SK-N-SH (cell line): ENCODE results near the gene TBC1D30. TPM values are rescaled to one million over a fixed set of nuclear protein-coding genes. Genes with fewer than 3 reads are reported as not detected.

Experiments
- CTCF ChIA-PET: fragments of 300-600, 350-600 bp; formaldehyde crosslinking; extraction: SDS; loops from one replicate; lab custom pipeline; 2021; lab: Yijun Ruan, JAX
- POLR2A ChIA-PET: fragments of 350-600 bp; sonication (Branson Sonifier 250); formaldehyde crosslinking; extraction: SDS; loops from one replicate; lab custom pipeline; 2020; ENCODE audit warnings: antibody characterized with exemption, inconsistent platforms; lab: Yijun Ruan, JAX
- DNase-seq: peaks from one replicate; pipeline ENCODE4 v3.0.0; 2012
- H2AFZ ChIP-seq: fragments of 200-600 bp; sonication (generic); 2 replicates; pipeline ENCODE4 v1.8.1; 2016; ENCODE audit warnings: antibody characterized with exemption, mild to moderate bottlenecking, low read depth
- H3F3A ChIP-seq: fragments of 200-600 bp; sonication (generic); replicated peaks from 2 replicates; pipeline ENCODE3; 2016; ENCODE audit warnings: antibody characterized with exemption, mild to moderate bottlenecking; ENCODE audit not compliant: insufficient read depth
- H3K27ac ChIP-seq, 2 experiments: fragments of 200-500 bp in 1 of 2; fragments of 200-600 bp in 1 of 2; sonication (Bioruptor generic) in 1 of 2; sonication (generic), shearing (Covaris generic) in 1 of 2; 2 replicates each; pipeline versions ENCODE4 v1.5.1 to v1.6.1; 2014 to 2016; ENCODE audit warnings: low read depth in 2 of 2, inconsistent platforms in 1 of 2, low read length in 1 of 2, mild to moderate bottlenecking in 1 of 2, mixed read lengths in 1 of 2
- H3K27me3 ChIP-seq: fragments of 200-600 bp; sonication (generic), shearing (Covaris generic); 2 replicates; pipeline ENCODE4 v1.6.1; 2016; ENCODE audit warnings: mixed run types; ENCODE audit not compliant: insufficient read depth
- H3K36me3 ChIP-seq, 2 experiments: fragments of 200-500 bp in 1 of 2; fragments of 200-600 bp in 1 of 2; sonication (Bioruptor generic) in 1 of 2; sonication (generic) in 1 of 2; replicated peaks in 1 of 2; 2 replicates each; pipeline versions ENCODE3 to v1.5.1; 2014 to 2016; ENCODE audit warnings: low read length in 1 of 2, mild to moderate bottlenecking in 1 of 2; ENCODE audit not compliant: insufficient read depth in 2 of 2, control insufficient read depth in 1 of 2
- H3K4me1 ChIP-seq, 2 experiments: fragments of 200-500 bp in 1 of 2; fragments of 200-600 bp in 1 of 2; sonication (Bioruptor generic) in 1 of 2; sonication (generic), shearing (Covaris generic) in 1 of 2; 2 replicates each; pipeline versions ENCODE4 v1.5.1 to v1.6.1; 2014 to 2016; ENCODE audit warnings: low read depth in 1 of 2, low read length in 1 of 2, mixed run types in 1 of 2; ENCODE audit not compliant: insufficient read depth in 2 of 2, control insufficient read depth in 1 of 2
- H3K4me2 ChIP-seq: fragments of 200-600 bp; sonication (generic), shearing (Covaris generic); 2 replicates; pipeline ENCODE4 v1.6.1; 2017; ENCODE audit warnings: mixed run types
- H3K4me3 ChIP-seq, 2 experiments: fragments of 200-500 bp in 1 of 2; fragments of 200-600 bp in 1 of 2; sonication (Bioruptor generic) in 1 of 2; sonication (generic), shearing (Covaris generic) in 1 of 2; 2 replicates each; pipeline versions ENCODE4 v1.5.1 to v1.8.1; 2014 to 2016; ENCODE audit warnings: low read depth in 2 of 2, inconsistent platforms in 1 of 2, low read length in 1 of 2, mild to moderate bottlenecking in 1 of 2, mixed read lengths in 1 of 2, moderate library complexity in 1 of 2
- H3K79me2 ChIP-seq: fragments of 200-600 bp; sonication (generic); 2 replicates; pipeline ENCODE4 v1.8.1; 2017; ENCODE audit warnings: mild to moderate bottlenecking; ENCODE audit not compliant: insufficient read depth
- H3K9ac ChIP-seq: fragments of 200-600 bp; sonication (generic); 2 replicates; pipeline ENCODE4 v1.6.1; 2017; ENCODE audit warnings: mixed run types
- H3K9me2 ChIP-seq: fragments of 200-600 bp; sonication (generic); 2 replicates; pipeline ENCODE4 v1.6.1; 2017; ENCODE audit warnings: mixed run types
- H3K9me3 ChIP-seq: fragments of 200-600 bp; sonication (generic); 2 replicates; pipeline ENCODE4 v1.6.1; 2017; ENCODE audit warnings: mixed run types, mild to moderate bottlenecking, moderate library complexity
- H4K20me1 ChIP-seq: fragments of 200-600 bp; sonication (generic); 2 replicates; pipeline ENCODE4 v1.6.1; 2017; ENCODE audit warnings: mild to moderate bottlenecking, mixed run types; ENCODE audit not compliant: insufficient read depth
- EP300 ChIP-seq, 2 experiments: IDR thresholded peaks; 2 replicates each; pipeline versions ENCODE4 v1.4.0 to v1.6.1; 2012; ENCODE audit warnings: borderline replicate concordance in 1 of 2, low read depth in 1 of 2, low read length in 1 of 2
- EZH2phosphoT487 ChIP-seq: fragments of 200-600 bp; sonication (generic); IDR thresholded peaks from 2 replicates; pipeline ENCODE4 v1.6.1; 2017; ENCODE audit warnings: low read depth, mixed run types, mild to moderate bottlenecking, antibody characterized with exemption, moderate library complexity, borderline replicate concordance
- FOSL2 ChIP-seq: IDR thresholded peaks from 2 replicates; pipeline ENCODE4 v1.4.0; 2012; ENCODE audit warnings: low read depth, mild to moderate bottlenecking, moderate library complexity, borderline replicate concordance
- GABPA ChIP-seq: IDR thresholded peaks from 2 replicates; pipeline ENCODE4 v1.4.0; 2012; ENCODE audit warnings: low read depth, mild to moderate bottlenecking
- GATA2 ChIP-seq: sonication (generic); formaldehyde crosslinking; IDR thresholded peaks from 2 replicates; pipeline ENCODE4 v1.5.0; 2020; ENCODE audit warnings: mild to moderate bottlenecking, missing genetic modification reagents
- MXI1 ChIP-seq: IDR thresholded peaks from 2 replicates; pipeline ENCODE4 v1.6.1; 2012; ENCODE audit warnings: mild to moderate bottlenecking, low read depth, low read length, improper control_type of control experiment
- RAD21 ChIP-seq: IDR thresholded peaks from 2 replicates; pipeline ENCODE4 v1.6.1; 2012; ENCODE audit warnings: mild to moderate bottlenecking, low read length
- RCOR1 ChIP-seq: fragments of 150-350 bp; IDR thresholded peaks from 2 replicates; pipeline ENCODE4 v1.6.1; 2017; ENCODE audit warnings: antibody characterized with exemption, low read length
- RFX5 ChIP-seq: IDR thresholded peaks from 2 replicates; pipeline ENCODE4 v1.6.1; 2012; ENCODE audit warnings: mild to moderate bottlenecking, improper control_type of control experiment, low read length
- RXRA ChIP-seq: IDR thresholded peaks from 2 replicates; pipeline ENCODE4 v1.4.0; 2012; ENCODE audit warnings: low read depth, mild to moderate bottlenecking, borderline replicate concordance
- SMC3 ChIP-seq: IDR thresholded peaks from 2 replicates; pipeline ENCODE4 v1.6.1; 2012; ENCODE audit warnings: low read depth, low read length, improper control_type of control experiment
- TAF1 ChIP-seq: IDR thresholded peaks from 2 replicates; pipeline ENCODE4 v1.6.1; 2012; ENCODE audit warnings: low read depth, mild to moderate bottlenecking, low read length, moderate library complexity, borderline replicate concordance
- TCF12 ChIP-seq: IDR thresholded peaks from 2 replicates; pipeline ENCODE4 v1.4.0; 2012
- YY1 ChIP-seq: IDR thresholded peaks from 2 replicates; pipeline ENCODE4 v1.4.0; 2012; ENCODE audit warnings: low read depth, mild to moderate bottlenecking
- WGBS: methylation state at CpG from one replicate; pipeline ENCODE4 v1.1.6; 2017; ENCODE audit warnings: low lambda C conversion rate; 5-methylcytosine and 5-hydroxymethylcytosine counted together
- polyA plus RNA-seq, 3 experiments: library from polyadenylated mRNA; depleted of rRNA; stranded (reverse); fragments of >200 nt; gene quantifications; 2 replicates each; pipeline ENCODE4 v1.2.3, GENCODE V29; 2012
- TF ChIP-seq, protein P1 (sequence below): IDR thresholded peaks from 2 replicates; pipeline ENCODE4 v1.4.0; 2012; ENCODE audit warnings: low read depth, borderline replicate concordance
- TF ChIP-seq, protein P2 (sequence below): IDR thresholded peaks from 2 replicates; pipeline ENCODE4; 2012
- TF ChIP-seq, protein P3 (sequence below): fragments of 150-350 bp; IDR thresholded peaks from 2 replicates; pipeline ENCODE4 v1.6.1; 2017; ENCODE audit warnings: antibody characterized with exemption, low read length, low read depth, borderline replicate concordance
- TF ChIP-seq, protein P4 (sequence below): fragments of 150-350 bp; IDR thresholded peaks from 2 replicates; pipeline ENCODE4 v1.6.1; 2016; ENCODE audit warnings: mild to moderate bottlenecking, low read depth, low read length
- TF ChIP-seq, protein P5 (sequence below): IDR thresholded peaks from 2 replicates; pipeline ENCODE4 v1.6.1; 2012; ENCODE audit warnings: mild to moderate bottlenecking, low read depth, low read length, moderate library complexity
- TF ChIP-seq, protein P6 (sequence below): IDR thresholded peaks from 2 replicates; pipeline ENCODE4 v1.4.0; 2012; ENCODE audit warnings: low read depth

TBC1D30 gene
- polyA plus RNA-seq, 1 of the 3 experiments (the other 2 are of a cell fraction) = 0.23 TPM

DNA sequence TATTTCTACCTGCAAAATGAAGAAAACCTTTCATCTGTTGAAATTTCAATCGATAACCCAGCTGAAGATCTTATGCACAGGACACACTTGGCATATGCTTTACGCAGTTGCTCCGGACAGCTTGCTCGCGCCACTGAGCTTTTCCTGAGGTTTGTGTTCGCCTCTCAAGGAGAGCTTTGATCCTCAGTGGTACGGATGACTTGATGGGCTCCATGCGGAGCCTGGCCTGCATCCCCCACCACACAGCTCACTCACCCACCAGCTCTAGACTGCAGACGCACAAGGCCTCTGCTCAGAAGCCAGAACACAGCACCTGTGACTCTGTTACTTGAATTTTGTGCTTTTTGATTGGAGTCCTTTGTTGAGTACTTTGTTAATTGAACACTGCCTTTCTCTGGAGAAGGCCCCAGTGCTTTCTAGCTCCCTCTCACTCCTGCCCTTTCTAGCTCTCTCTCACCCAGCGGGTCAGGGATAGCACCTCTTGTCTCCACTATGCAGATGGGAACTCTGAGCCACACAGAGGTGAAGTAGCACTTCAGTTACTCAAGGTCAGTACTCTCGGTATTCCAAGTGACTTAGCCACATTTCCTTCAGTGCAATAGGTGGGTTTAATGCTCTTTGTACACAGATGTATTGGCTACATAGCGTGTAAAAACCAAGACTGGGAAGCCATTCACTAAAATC is 52.1 kb downstream of the TBC1D30 start:
- no peaks in the 10 kb centered on the region for H3K9me2 ChIP-seq
- ChIA-PET POLR2A (no interaction called here), CTCF (interaction anchor here (0.7 to 1.8 kb wide), 3 partner anchors 14 to 1390 kb away, joined by 3 to 8 read pairs (median 5); no protein-coding TSS in a partner anchor)
- DNase-seq = no peak
- H3K4me2 ChIP-seq = no peak overlapping the region
- no peaks in the 10 kb centered on the region for H3K79me2 ChIP-seq
- whole genome bisulfite sequencing = 59% methylated on average over 12 of the region's 12 CpGs
- H3K36me3 ChIP-seq = no peaks in the 10 kb centered on the region
- no peaks in the 10 kb centered on the region for H3F3A ChIP-seq
- no peaks in the 10 kb centered on the region for H4K20me1 ChIP-seq
- no peak overlapping the region for H3K9ac ChIP-seq
- H3K27me3 ChIP-seq = peaks cover 19% of the 10 kb centered on the region; the same call in 1 of the 2 replicates
- no peaks in the 10 kb centered on the region for H3K9me3 ChIP-seq
- H3K4me3 ChIP-seq = no peak overlapping the region
- no peak overlapping the region for H2AFZ ChIP-seq
- no peak overlapping the region for H3K27ac ChIP-seq
- TF ChIP-seq GATA2 (CRISPR knock-in tag) (no peak), EZH2phosphoT487 (no peak), FOSL2 (no peak), RXRA (no peak), RCOR1 (no peak), EP300 (IDR thresholded peaks at IDR 0.05; ENCODE audit: borderline replicate concordance in 1 of 2, low read depth in 1 of 2, low read length in 1 of 2) (no peak), RFX5 (no peak), TAF1 (no peak), SMC3 (no peak), RAD21 (no peak), MXI1 (no peak), YY1 (no peak), TCF12 (no peak), GABPA (no peak)
- TF ChIP-seq, protein P1, sequence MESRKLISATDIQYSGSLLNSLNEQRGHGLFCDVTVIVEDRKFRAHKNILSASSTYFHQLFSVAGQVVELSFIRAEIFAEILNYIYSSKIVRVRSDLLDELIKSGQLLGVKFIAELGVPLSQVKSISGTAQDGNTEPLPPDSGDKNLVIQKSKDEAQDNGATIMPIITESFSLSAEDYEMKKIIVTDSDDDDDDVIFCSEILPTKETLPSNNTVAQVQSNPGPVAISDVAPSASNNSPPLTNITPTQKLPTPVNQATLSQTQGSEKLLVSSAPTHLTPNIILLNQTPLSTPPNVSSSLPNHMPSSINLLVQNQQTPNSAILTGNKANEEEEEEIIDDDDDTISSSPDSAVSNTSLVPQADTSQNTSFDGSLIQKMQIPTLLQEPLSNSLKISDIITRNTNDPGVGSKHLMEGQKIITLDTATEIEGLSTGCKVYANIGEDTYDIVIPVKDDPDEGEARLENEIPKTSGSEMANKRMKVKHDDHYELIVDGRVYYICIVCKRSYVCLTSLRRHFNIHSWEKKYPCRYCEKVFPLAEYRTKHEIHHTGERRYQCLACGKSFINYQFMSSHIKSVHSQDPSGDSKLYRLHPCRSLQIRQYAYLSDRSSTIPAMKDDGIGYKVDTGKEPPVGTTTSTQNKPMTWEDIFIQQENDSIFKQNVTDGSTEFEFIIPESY = no peak
- TF ChIP-seq, protein P2, sequence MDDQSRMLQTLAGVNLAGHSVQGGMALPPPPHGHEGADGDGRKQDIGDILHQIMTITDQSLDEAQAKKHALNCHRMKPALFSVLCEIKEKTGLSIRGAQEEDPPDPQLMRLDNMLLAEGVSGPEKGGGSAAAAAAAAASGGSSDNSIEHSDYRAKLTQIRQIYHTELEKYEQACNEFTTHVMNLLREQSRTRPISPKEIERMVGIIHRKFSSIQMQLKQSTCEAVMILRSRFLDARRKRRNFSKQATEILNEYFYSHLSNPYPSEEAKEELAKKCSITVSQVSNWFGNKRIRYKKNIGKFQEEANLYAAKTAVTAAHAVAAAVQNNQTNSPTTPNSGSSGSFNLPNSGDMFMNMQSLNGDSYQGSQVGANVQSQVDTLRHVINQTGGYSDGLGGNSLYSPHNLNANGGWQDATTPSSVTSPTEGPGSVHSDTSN = no peak
- TF ChIP-seq, protein P3, sequence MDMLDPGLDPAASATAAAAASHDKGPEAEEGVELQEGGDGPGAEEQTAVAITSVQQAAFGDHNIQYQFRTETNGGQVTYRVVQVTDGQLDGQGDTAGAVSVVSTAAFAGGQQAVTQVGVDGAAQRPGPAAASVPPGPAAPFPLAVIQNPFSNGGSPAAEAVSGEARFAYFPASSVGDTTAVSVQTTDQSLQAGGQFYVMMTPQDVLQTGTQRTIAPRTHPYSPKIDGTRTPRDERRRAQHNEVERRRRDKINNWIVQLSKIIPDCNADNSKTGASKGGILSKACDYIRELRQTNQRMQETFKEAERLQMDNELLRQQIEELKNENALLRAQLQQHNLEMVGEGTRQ = no peak
- TF ChIP-seq, protein P4, sequence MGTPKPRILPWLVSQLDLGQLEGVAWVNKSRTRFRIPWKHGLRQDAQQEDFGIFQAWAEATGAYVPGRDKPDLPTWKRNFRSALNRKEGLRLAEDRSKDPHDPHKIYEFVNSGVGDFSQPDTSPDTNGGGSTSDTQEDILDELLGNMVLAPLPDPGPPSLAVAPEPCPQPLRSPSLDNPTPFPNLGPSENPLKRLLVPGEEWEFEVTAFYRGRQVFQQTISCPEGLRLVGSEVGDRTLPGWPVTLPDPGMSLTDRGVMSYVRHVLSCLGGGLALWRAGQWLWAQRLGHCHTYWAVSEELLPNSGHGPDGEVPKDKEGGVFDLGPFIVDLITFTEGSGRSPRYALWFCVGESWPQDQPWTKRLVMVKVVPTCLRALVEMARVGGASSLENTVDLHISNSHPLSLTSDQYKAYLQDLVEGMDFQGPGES = no peak
- TF ChIP-seq, protein P5, sequence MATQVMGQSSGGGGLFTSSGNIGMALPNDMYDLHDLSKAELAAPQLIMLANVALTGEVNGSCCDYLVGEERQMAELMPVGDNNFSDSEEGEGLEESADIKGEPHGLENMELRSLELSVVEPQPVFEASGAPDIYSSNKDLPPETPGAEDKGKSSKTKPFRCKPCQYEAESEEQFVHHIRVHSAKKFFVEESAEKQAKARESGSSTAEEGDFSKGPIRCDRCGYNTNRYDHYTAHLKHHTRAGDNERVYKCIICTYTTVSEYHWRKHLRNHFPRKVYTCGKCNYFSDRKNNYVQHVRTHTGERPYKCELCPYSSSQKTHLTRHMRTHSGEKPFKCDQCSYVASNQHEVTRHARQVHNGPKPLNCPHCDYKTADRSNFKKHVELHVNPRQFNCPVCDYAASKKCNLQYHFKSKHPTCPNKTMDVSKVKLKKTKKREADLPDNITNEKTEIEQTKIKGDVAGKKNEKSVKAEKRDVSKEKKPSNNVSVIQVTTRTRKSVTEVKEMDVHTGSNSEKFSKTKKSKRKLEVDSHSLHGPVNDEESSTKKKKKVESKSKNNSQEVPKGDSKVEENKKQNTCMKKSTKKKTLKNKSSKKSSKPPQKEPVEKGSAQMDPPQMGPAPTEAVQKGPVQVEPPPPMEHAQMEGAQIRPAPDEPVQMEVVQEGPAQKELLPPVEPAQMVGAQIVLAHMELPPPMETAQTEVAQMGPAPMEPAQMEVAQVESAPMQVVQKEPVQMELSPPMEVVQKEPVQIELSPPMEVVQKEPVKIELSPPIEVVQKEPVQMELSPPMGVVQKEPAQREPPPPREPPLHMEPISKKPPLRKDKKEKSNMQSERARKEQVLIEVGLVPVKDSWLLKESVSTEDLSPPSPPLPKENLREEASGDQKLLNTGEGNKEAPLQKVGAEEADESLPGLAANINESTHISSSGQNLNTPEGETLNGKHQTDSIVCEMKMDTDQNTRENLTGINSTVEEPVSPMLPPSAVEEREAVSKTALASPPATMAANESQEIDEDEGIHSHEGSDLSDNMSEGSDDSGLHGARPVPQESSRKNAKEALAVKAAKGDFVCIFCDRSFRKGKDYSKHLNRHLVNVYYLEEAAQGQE = no peak
- TF ChIP-seq, protein P6, sequence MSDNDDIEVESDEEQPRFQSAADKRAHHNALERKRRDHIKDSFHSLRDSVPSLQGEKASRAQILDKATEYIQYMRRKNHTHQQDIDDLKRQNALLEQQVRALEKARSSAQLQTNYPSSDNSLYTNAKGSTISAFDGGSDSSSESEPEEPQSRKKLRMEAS = no peak
- H3K4me1 ChIP-seq = no peaks in the 10 kb centered on the region
